Measurements from ENCODE around the gene SPACA7.

SPACA7 gene

DNA sequence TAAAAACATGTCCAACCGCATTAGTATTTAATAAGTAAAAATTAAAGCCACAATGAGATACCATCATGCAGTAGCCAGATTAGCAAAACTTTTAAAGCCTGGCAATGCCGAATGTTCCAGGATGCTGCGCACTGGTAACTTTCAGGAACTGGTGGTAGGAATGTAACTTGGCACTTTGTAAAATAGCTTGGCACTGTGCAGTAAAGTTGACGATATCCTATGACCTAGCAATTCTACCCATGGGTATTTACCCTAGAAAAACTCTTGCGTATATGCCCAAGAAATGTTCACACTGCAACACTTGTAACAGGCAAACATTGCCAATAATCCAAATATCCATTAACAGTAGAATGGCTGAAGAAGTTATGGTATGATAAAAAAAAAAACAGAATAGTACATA is 97.7 kb downstream of the SPACA7 start:
- H3K27ac ChIP-seq (ENCODE audit: low read depth, low read length): no peak overlapping the region
- H3K9me2 ChIP-seq (replicated peaks; ENCODE audit: insufficient read depth, low read length): no peaks in the 10 kb centered on the region
- H3K79me2 ChIP-seq (ENCODE audit: insufficient read depth, low read length): no peaks in the 10 kb centered on the region
- H3K27me3 ChIP-seq (ENCODE audit: low read length): no peaks in the 10 kb centered on the region
- H3K4me3 ChIP-seq (ENCODE audit: insufficient read depth, low read length, poor library complexity, severe bottlenecking): no peak overlapping the region
- H3K9me3 ChIP-seq (ENCODE audit: insufficient read depth, low read length): no peaks in the 10 kb centered on the region
- H2AFZ ChIP-seq (ENCODE audit: low read depth, low read length, severe bottlenecking): no peak overlapping the region
- H3K9ac ChIP-seq (ENCODE audit: low read length): no peak overlapping the region
- H3F3A ChIP-seq (ENCODE audit: insufficient read depth): no peaks in the 10 kb centered on the region
- H3K4me2 ChIP-seq (ENCODE audit: low read depth, low read length, poor library complexity, severe bottlenecking): no peak overlapping the region
- no peaks in the 10 kb centered on the region for H4K20me1 ChIP-seq (ENCODE audit: low read depth, low read length)
- TF ChIP-seq, protein P1, sequence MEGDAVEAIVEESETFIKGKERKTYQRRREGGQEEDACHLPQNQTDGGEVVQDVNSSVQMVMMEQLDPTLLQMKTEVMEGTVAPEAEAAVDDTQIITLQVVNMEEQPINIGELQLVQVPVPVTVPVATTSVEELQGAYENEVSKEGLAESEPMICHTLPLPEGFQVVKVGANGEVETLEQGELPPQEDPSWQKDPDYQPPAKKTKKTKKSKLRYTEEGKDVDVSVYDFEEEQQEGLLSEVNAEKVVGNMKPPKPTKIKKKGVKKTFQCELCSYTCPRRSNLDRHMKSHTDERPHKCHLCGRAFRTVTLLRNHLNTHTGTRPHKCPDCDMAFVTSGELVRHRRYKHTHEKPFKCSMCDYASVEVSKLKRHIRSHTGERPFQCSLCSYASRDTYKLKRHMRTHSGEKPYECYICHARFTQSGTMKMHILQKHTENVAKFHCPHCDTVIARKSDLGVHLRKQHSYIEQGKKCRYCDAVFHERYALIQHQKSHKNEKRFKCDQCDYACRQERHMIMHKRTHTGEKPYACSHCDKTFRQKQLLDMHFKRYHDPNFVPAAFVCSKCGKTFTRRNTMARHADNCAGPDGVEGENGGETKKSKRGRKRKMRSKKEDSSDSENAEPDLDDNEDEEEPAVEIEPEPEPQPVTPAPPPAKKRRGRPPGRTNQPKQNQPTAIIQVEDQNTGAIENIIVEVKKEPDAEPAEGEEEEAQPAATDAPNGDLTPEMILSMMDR (IDR thresholded peaks at IDR 0.05; ENCODE audit: insufficient read depth, low read length, poor library complexity, severe bottlenecking): no peak
- no peak for TF ChIP-seq EZH2phosphoT487 (conservative IDR thresholded peaks at IDR 0.05; ENCODE audit: low read length)
- no peaks in the 10 kb centered on the region for H3K36me3 ChIP-seq (ENCODE audit: low read length)

DNA sequence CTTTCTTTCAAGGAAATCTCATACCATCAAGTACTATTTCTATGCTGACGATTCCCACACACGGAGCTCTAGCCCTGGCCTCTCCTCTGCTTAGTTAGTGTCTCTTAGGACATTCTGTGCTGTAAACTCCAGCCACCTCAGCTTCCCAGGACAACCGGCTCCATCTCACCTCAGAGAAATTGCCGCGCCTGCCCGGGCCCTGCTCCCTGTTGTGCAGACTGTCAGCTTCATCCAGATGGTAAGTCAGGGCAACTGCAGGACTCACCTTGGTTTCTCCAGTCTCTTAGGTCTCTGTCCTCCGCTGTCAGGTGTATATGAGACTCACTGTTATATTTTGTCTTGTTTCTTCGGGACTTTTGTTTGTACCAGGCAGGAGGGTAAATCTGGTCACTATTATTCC is 98.7 kb downstream of the SPACA7 start:
- Histone ChIP-seq H3K9me3 (ENCODE audit: insufficient read depth, low read length) (no peaks in the 10 kb centered on the region), H3K9me2 (replicated peaks; ENCODE audit: insufficient read depth, low read length) (no peaks in the 10 kb centered on the region), H3K27ac (ENCODE audit: low read depth, low read length) (no peak overlapping the region), H4K20me1 (ENCODE audit: low read depth, low read length) (no peaks in the 10 kb centered on the region), H3K27me3 (ENCODE audit: low read length) (no peaks in the 10 kb centered on the region), H3K36me3 (ENCODE audit: low read length) (no peaks in the 10 kb centered on the region), H3K79me2 (ENCODE audit: insufficient read depth, low read length) (no peaks in the 10 kb centered on the region), H3K9ac (ENCODE audit: low read length) (no peak overlapping the region), H3K4me3 (ENCODE audit: insufficient read depth, low read length, poor library complexity, severe bottlenecking) (no peak overlapping the region), H3F3A (ENCODE audit: insufficient read depth) (no peaks in the 10 kb centered on the region), H3K4me2 (ENCODE audit: low read depth, low read length, poor library complexity, severe bottlenecking) (no peak overlapping the region), H2AFZ (ENCODE audit: low read depth, low read length, severe bottlenecking) (no peak overlapping the region)
- TF ChIP-seq EZH2phosphoT487 (conservative IDR thresholded peaks at IDR 0.05; ENCODE audit: low read length): no peak
- TF ChIP-seq, protein P1 (IDR thresholded peaks at IDR 0.05; ENCODE audit: insufficient read depth, low read length, poor library complexity, severe bottlenecking): no peak

DNA sequence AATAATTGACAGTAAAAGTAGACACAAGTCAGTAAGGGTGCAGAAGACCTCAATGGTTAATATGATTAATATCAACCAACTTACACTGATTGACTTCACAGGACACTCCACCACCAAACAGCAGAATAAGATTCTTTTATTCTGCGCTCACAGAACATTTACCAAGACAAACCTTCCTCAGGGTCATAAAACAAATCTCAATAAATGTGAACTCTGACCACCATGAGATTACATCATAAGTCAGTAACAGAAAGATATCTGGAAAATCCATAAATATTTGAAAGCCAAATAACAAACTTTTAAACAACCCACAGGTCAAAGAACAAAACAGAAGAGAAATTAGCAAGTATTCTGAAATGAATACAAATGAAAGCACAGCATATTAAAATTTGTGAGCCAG is 99.7 kb downstream of the SPACA7 start:
- Histone ChIP-seq H3K9me3 (ENCODE audit: insufficient read depth, low read length) (no peaks in the 10 kb centered on the region), H4K20me1 (ENCODE audit: low read depth, low read length) (no peaks in the 10 kb centered on the region), H3F3A (ENCODE audit: insufficient read depth) (no peaks in the 10 kb centered on the region), H3K4me2 (ENCODE audit: low read depth, low read length, poor library complexity, severe bottlenecking) (no peak overlapping the region), H3K9me2 (replicated peaks; ENCODE audit: insufficient read depth, low read length) (no peaks in the 10 kb centered on the region), H3K36me3 (ENCODE audit: low read length) (no peaks in the 10 kb centered on the region), H3K4me3 (ENCODE audit: insufficient read depth, low read length, poor library complexity, severe bottlenecking) (no peak overlapping the region), H3K79me2 (ENCODE audit: insufficient read depth, low read length) (no peaks in the 10 kb centered on the region), H3K27me3 (ENCODE audit: low read length) (no peaks in the 10 kb centered on the region), H3K27ac (ENCODE audit: low read depth, low read length) (no peak overlapping the region), H3K9ac (ENCODE audit: low read length) (no peak overlapping the region), H2AFZ (ENCODE audit: low read depth, low read length, severe bottlenecking) (no peak overlapping the region)
- no peak for TF ChIP-seq EZH2phosphoT487 (conservative IDR thresholded peaks at IDR 0.05; ENCODE audit: low read length)
- TF ChIP-seq, protein P1 (IDR thresholded peaks at IDR 0.05; ENCODE audit: insufficient read depth, low read length, poor library complexity, severe bottlenecking): no peak

Data from SU-DHL-6 (cell line).